PC-9 (cell line): ENCODE measurements around the gene AKAP6. TPM values are rescaled to one million over a fixed set of nuclear protein-coding genes. Genes with fewer than 3 reads are reported as not detected.

ENCODE experiments used
- BruUV-seq: library from RNA; stranded (reverse); fragments of 400-500 nt; replicated peaks from 2 replicates; lab custom pipeline; 2021; lab: Mats Ljungman, UMichigan
- CTCF ChIA-PET: fragments of 300-600 bp; sonication (Branson Sonifier 250); formaldehyde crosslinking; loops from one replicate; lab custom pipeline; 2022; ENCODE audit warnings: antibody characterized with exemption; lab: Charles Lee
- POLR2A ChIA-PET: fragments of 300-600 bp; sonication (Branson Sonifier 250); formaldehyde crosslinking; loops from one replicate; lab custom pipeline; 2022; ENCODE audit warnings: antibody characterized with exemption; ENCODE audit not compliant: unreplicated experiment; lab: Charles Lee
- DNase-seq, 2 experiments: peaks; one replicate each; pipeline versions ENCODE4 v3.0.0 to v3.0.0-alpha.2; 2015 to 2022; ENCODE audit warnings: mixed read lengths in 1 of 2
- H2AFZ ChIP-seq: fragments of 200-600 bp; sonication (generic); 2 replicates; pipeline ENCODE4 v1.8.1; 2017; ENCODE audit warnings: antibody characterized with exemption
- H3F3A ChIP-seq: fragments of 200-600 bp; sonication (generic); 2 replicates; pipeline ENCODE4 v1.8.1; 2017; ENCODE audit warnings: antibody characterized with exemption, mild to moderate bottlenecking, low read depth; ENCODE audit not compliant: insufficient read depth
- H3K27ac ChIP-seq: fragments of 200-600 bp; sonication (generic); 2 replicates; pipeline ENCODE4 v1.6.1; 2016; ENCODE audit warnings: mixed run types
- H3K27me3 ChIP-seq: fragments of 200-600 bp; sonication (generic); 2 replicates; pipeline ENCODE4 v1.6.1; 2016; ENCODE audit warnings: low read depth, mixed run types; ENCODE audit not compliant: insufficient read depth
- H3K36me3 ChIP-seq: fragments of 200-600 bp; sonication (generic); 2 replicates; pipeline ENCODE4 v1.6.1; 2016; ENCODE audit warnings: low read depth, mixed run types
- H3K4me1 ChIP-seq: fragments of 200-600 bp; sonication (generic); replicated peaks from 2 replicates; pipeline ENCODE4 v1.6.1; 2016; ENCODE audit warnings: mixed run types; ENCODE audit not compliant: insufficient read depth
- H3K4me2 ChIP-seq: fragments of 200-600 bp; sonication (generic); 2 replicates; pipeline ENCODE4 v1.6.1; 2017; ENCODE audit warnings: mixed run types
- H3K4me3 ChIP-seq: fragments of 200-600 bp; sonication (generic); 2 replicates; pipeline ENCODE4 v1.6.1; 2016; ENCODE audit warnings: mixed run types
- H3K79me2 ChIP-seq: fragments of 200-600 bp; sonication (generic); 2 replicates; pipeline ENCODE4 v1.6.1; 2017; ENCODE audit warnings: low read depth, mixed run types
- H3K9me2 ChIP-seq: fragments of 200-600 bp; sonication (generic); 2 replicates; pipeline ENCODE4 v1.8.1; 2017; ENCODE audit warnings: mild to moderate bottlenecking; ENCODE audit not compliant: insufficient read depth
- H3K9me3 ChIP-seq: fragments of 200-600 bp; sonication (generic); 2 replicates; pipeline ENCODE4 v1.8.1; 2016; ENCODE audit warnings: low read depth; ENCODE audit not compliant: insufficient read depth
- H4K20me1 ChIP-seq: fragments of 200-600 bp; sonication (generic); 2 replicates; pipeline ENCODE4 v1.8.1; 2017; ENCODE audit not compliant: insufficient read depth
- EZH2 ChIP-seq: fragments of 200-600 bp; sonication (generic); IDR thresholded peaks from 2 replicates; pipeline ENCODE4 v1.8.0; 2017; ENCODE audit warnings: antibody characterized with exemption, low read depth
- intact Hi-C: fragments of 100-400 bp; cut with micrococcal nuclease; formaldehyde crosslinking; loops from one replicate; pipeline ENCODE4 v1.10.0; 2022; ENCODE audit not compliant: unreplicated experiment
- total RNA-seq: library from RNA; stranded (reverse); gene quantifications from 2 replicates; pipeline ENCODE4 v1.2.3, GENCODE V29; 2021
- TF ChIP-seq, protein P1 (sequence below): fragments of 200-600 bp; sonication (generic); conservative IDR thresholded peaks from 2 replicates; pipeline ENCODE4 v1.6.1; 2017; ENCODE audit warnings: mixed run types, antibody characterized with exemption, mild to moderate bottlenecking, moderate library complexity

Gene AKAP6
- total RNA-seq, 1 experiment from 2014 or later = 2.8 TPM

DNA sequence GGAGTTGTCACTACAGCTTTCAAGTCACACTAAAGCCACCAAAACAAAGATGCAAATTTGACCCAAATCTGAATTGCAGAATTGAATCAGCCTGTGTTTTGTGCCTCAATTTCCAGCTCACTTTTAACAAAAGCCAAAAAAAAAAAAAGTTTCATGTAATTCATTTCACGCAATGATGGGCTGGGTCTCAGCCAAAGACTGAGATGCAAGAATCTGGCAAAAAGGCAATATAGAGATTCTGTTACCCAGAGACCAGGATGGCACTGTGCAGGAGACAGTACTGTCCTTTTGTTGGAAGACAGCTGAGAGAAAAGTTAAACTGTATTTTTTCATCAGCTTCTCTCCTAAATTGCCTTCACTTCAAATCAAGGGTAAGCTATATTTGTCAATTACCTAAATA lies 403.9 kb downstream of the AKAP6 start:
- Histone ChIP-seq H3K9me3 (no peaks in the 10 kb centered on the region), H3K4me3 (no peak overlapping the region), H3K79me2 (no peaks in the 10 kb centered on the region), H3F3A (no peaks in the 10 kb centered on the region), H3K36me3 (no peaks in the 10 kb centered on the region), H2AFZ (no peak overlapping the region), H3K4me1 (no peaks in the 10 kb centered on the region), H3K4me2 (no peak overlapping the region), H4K20me1 (no peaks in the 10 kb centered on the region), H3K27ac (no peak overlapping the region), H3K27me3 (no peaks in the 10 kb centered on the region), H3K9me2 (no peaks in the 10 kb centered on the region)
- DNase-seq = no peak
- BruUV-seq = no TSS peak
- intact Hi-C loops = no loop called here
- POLR2A ChIA-PET = no interaction called here
- TF ChIP-seq, protein P1, sequence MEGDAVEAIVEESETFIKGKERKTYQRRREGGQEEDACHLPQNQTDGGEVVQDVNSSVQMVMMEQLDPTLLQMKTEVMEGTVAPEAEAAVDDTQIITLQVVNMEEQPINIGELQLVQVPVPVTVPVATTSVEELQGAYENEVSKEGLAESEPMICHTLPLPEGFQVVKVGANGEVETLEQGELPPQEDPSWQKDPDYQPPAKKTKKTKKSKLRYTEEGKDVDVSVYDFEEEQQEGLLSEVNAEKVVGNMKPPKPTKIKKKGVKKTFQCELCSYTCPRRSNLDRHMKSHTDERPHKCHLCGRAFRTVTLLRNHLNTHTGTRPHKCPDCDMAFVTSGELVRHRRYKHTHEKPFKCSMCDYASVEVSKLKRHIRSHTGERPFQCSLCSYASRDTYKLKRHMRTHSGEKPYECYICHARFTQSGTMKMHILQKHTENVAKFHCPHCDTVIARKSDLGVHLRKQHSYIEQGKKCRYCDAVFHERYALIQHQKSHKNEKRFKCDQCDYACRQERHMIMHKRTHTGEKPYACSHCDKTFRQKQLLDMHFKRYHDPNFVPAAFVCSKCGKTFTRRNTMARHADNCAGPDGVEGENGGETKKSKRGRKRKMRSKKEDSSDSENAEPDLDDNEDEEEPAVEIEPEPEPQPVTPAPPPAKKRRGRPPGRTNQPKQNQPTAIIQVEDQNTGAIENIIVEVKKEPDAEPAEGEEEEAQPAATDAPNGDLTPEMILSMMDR = no peak
- no peak for TF ChIP-seq EZH2
- CTCF ChIA-PET = no interaction called here

DNA sequence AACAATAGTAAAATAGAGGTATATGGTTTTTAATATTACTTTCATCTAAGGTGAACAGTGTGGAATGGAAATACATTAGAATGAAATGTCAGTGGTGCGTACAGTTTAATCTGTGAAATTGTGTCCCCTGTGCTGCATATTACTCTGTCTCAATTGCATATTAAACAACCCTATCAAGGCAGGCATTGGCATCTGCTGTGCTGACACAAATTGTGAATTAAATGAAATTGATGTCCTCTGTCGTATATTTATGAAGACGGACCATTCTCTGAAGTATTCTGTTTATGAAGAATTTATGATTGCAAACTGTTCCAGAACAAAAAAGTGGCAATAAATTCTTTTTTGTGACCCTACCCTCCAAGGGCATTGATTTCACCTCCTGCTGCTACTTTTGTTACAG lies 405.2 kb downstream of the AKAP6 start:
- no peak for TF ChIP-seq EZH2
- TF ChIP-seq, protein P1 = no peak
- BruUV-seq = no TSS peak
- H2AFZ ChIP-seq = no peak overlapping the region
- DNase-seq = no peak
- no peaks in the 10 kb centered on the region for H3K9me2 ChIP-seq
- ChIA-PET POLR2A (no interaction called here), CTCF (no interaction called here)
- H3F3A ChIP-seq = no peaks in the 10 kb centered on the region
- H4K20me1 ChIP-seq = no peaks in the 10 kb centered on the region
- no peaks in the 10 kb centered on the region for H3K4me1 ChIP-seq
- H3K79me2 ChIP-seq = no peaks in the 10 kb centered on the region
- H3K4me3 ChIP-seq = no peak overlapping the region
- intact Hi-C loops = no loop called here
- no peak overlapping the region for H3K27ac ChIP-seq
- H3K9me3 ChIP-seq = no peaks in the 10 kb centered on the region
- no peak overlapping the region for H3K4me2 ChIP-seq
- H3K27me3 ChIP-seq = no peaks in the 10 kb centered on the region
- H3K36me3 ChIP-seq = no peaks in the 10 kb centered on the region

DNA sequence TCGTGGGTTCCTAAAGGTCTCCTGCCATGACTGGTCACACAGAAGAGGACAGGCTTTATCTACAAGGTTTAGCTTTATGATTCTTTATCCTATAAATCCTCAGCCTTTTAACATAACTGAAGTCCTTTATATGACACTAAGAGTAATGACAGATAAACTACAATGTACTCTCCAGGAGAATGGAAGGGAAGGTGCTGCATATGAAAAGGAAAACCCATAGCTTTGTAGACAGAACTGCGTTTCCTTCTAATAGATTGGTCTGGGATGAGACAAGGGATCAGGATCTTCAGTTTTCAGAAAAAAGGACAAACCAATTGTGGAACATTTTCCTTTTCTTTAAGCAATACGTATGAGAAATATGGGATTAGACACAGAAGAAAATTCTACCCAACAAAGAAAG lies 408.5 kb downstream of the AKAP6 start:
- Histone ChIP-seq H3K36me3 (no peaks in the 10 kb centered on the region), H3K4me3 (no peak overlapping the region), H4K20me1 (no peaks in the 10 kb centered on the region), H3K27ac (no peak overlapping the region), H3K4me2 (no peak overlapping the region), H3K9me2 (no peaks in the 10 kb centered on the region), H3K9me3 (no peaks in the 10 kb centered on the region), H2AFZ (no peak overlapping the region), H3K4me1 (no peaks in the 10 kb centered on the region), H3K27me3 (no peaks in the 10 kb centered on the region), H3F3A (no peaks in the 10 kb centered on the region), H3K79me2 (no peaks in the 10 kb centered on the region)
- BruUV-seq = no TSS peak
- TF ChIP-seq, protein P1 = no peak
- TF ChIP-seq EZH2 = no peak
- ChIA-PET CTCF (no interaction called here), POLR2A (no interaction called here)
- no peak for DNase-seq
- intact Hi-C loops = no loop called here
